Upper lobe of left lung (tissue), 4 donors: Measurements from ENCODE around the gene TRPM8.
"Not testable (repeated sequence)": the region's sequence is repeated elsewhere in the genome, so short reads cannot be mapped to it uniquely, and the experiment has no call there.

Experiments used
- POLR2A ChIP-seq, 4 donors: fragments of 450-650 bp; IDR thresholded peaks; one replicate each; pipeline ENCODE4 v1.5.1; 2016 to 2017; ENCODE audit warnings: antibody characterized with exemption in 4 of 4, mild to moderate bottlenecking in 2 of 4
- POLR2AphosphoS5 ChIP-seq, 2 donors: sonication (generic); formaldehyde crosslinking; IDR thresholded peaks; one replicate each; pipeline ENCODE4 v1.5.1; 2017; ENCODE audit warnings: antibody characterized with exemption in 2 of 2
- TF ChIP-seq, protein P1 (sequence below), 6 experiments: fragments of 450-650 bp in 4 of 6; fragments of 200-600 bp in 2 of 6; sonication (generic) in 2 of 6; IDR thresholded peaks; one replicate each; pipeline ENCODE4 v1.5.1; 2016 to 2019; ENCODE audit warnings: antibody characterized with exemption in 6 of 6

DNA sequence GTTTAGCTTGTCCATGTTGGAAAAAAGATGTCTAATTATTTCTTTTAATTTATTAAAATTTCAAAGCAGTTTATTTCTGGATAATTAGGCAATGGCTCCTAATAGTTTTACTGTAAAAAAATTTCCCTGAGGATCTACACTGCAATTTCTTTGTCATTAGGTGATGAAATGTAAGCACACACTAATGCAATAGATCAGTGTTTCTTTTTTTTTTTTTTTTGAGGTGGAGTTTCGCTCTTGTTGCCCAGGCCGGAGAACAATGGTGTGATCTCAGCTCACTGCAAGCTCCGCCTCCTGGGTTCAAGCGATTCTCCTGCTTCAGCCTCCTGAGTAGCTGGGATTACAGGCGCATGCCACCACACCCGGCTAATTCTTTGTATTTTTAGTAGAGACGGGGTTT is 48.5 kb downstream of the TRPM8 start:
- TF ChIP-seq, protein P1, sequence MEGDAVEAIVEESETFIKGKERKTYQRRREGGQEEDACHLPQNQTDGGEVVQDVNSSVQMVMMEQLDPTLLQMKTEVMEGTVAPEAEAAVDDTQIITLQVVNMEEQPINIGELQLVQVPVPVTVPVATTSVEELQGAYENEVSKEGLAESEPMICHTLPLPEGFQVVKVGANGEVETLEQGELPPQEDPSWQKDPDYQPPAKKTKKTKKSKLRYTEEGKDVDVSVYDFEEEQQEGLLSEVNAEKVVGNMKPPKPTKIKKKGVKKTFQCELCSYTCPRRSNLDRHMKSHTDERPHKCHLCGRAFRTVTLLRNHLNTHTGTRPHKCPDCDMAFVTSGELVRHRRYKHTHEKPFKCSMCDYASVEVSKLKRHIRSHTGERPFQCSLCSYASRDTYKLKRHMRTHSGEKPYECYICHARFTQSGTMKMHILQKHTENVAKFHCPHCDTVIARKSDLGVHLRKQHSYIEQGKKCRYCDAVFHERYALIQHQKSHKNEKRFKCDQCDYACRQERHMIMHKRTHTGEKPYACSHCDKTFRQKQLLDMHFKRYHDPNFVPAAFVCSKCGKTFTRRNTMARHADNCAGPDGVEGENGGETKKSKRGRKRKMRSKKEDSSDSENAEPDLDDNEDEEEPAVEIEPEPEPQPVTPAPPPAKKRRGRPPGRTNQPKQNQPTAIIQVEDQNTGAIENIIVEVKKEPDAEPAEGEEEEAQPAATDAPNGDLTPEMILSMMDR (IDR thresholded peaks at IDR 0.05), result not testable (repeated sequence)
- TF ChIP-seq POLR2AphosphoS5, POLR2A (IDR thresholded peaks at IDR 0.05): not testable (repeated sequence)
